Measurements from ENCODE around the gene IL21R. TPM values are rescaled to one million over a fixed set of nuclear protein-coding genes. Genes with fewer than 3 reads are reported as not detected.

The IL21R gene
- total and polyA plus RNA-seq, 2 donors (not counting 1 experiment from before 2014, with no cell fraction given): 28.5 to 32.1 TPM

DNA sequence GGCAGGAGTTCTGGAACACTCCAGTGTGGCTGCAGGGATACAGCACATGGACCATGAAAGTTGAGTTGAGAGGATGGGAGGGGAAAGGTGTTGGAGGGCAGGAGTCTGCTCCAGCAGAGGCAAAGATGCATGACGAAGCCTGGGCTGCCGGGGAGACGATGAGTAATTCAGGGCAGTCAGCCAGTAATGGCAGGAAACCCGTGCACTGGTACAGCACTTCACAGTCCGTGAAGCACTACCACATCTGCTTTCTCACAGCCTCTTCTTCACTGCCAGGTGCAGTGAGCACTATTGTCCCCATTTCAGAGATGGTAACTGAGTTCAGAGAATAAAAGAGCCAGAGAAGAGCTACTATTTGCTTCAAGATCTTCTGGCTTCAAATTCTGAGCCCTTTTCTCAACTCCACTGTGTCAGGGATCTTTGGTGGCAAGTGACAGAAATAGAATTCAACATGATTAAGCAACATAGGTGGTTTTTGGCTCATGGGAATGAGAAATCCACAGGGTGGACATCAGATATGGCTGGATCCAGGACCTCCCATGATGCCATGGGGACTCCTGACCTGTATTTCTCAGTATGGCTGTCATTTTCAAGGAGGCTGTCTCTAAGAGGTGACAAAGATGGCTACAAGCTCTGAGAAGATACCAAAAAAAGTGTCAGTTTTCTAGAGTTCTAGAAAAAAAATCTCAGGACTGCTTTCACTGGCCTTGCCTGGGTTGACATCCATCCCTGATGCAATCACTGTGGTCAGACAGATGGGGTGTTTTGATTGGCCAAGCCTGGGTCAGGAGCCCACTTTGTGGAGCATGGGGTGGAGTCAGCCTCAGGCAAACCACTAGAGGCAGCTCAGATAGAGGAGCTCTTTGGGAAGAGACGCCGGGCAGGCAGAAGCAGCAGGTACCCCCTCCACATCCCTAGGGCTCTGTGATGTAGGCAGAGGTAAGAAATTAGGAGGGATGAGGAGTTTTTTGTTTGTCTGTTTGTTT is 24.7 kb downstream of the IL21R start:
- Mint-ChIP-seq H3K9me3 (ENCODE audit: insufficient read depth) (peaks cover 10% of the 10 kb centered on the region), H3K4me1 (peaks cover 68% of the 10 kb centered on the region), H3K27me3 (peaks cover 4% of the 10 kb centered on the region), H3K27ac (peak overlapping the region; percentile 91), H3K4me3 (peak overlapping the region; percentile 68)
- TF ChIP-seq, protein P1, sequence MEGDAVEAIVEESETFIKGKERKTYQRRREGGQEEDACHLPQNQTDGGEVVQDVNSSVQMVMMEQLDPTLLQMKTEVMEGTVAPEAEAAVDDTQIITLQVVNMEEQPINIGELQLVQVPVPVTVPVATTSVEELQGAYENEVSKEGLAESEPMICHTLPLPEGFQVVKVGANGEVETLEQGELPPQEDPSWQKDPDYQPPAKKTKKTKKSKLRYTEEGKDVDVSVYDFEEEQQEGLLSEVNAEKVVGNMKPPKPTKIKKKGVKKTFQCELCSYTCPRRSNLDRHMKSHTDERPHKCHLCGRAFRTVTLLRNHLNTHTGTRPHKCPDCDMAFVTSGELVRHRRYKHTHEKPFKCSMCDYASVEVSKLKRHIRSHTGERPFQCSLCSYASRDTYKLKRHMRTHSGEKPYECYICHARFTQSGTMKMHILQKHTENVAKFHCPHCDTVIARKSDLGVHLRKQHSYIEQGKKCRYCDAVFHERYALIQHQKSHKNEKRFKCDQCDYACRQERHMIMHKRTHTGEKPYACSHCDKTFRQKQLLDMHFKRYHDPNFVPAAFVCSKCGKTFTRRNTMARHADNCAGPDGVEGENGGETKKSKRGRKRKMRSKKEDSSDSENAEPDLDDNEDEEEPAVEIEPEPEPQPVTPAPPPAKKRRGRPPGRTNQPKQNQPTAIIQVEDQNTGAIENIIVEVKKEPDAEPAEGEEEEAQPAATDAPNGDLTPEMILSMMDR (IDR thresholded peaks at IDR 0.05): no peak
- TF ChIP-seq EZH2 (IDR thresholded peaks at IDR 0.05; ENCODE audit: borderline replicate concordance, insufficient read depth, low read depth, low read length, poor library complexity, severe bottlenecking): no peak
- Histone ChIP-seq H2AFZ (ENCODE audit: insufficient read depth, low read depth, low read length, poor library complexity, severe bottlenecking) (no peak overlapping the region), H3K4me3 (ENCODE audit: control extremely low read depth in 1 of 5, extremely low read depth in 1 of 5, insufficient read depth in 1 of 5, low read depth in 2 of 5, low read length in 4 of 5) (no peak overlapping the region), H3K4me2 (replicated peaks; ENCODE audit: low read depth, low read length, poor library complexity, severe bottlenecking) (peak overlapping the region; percentile 56), H3K4me1 (ENCODE audit: control insufficient read depth in 2 of 2, insufficient read depth in 2 of 2, low read length in 2 of 2) (peaks cover 62 to 76% of the 10 kb centered on the region in 2 donors), H4K20me1 (ENCODE audit: control insufficient read depth, insufficient read depth, low read length, poor library complexity, severe bottlenecking) (peaks cover 56% of the 10 kb centered on the region), H3K9me3 (ENCODE audit: control extremely low read depth in 1 of 3, control insufficient read depth in 2 of 3, insufficient read depth in 1 of 3, low read length in 2 of 3) (peaks cover 0 to 16% (median 6%) of the 10 kb centered on the region in 3 donors), H3K79me2 (ENCODE audit: control insufficient read depth, insufficient read depth, low read length) (peaks cover 98% of the 10 kb centered on the region), H3K27me3 (replicated peaks in 1 of 4; ENCODE audit: control extremely low read depth in 1 of 4, control insufficient read depth in 3 of 4, insufficient read depth in 4 of 4, low read length in 3 of 4) (no peaks in the 10 kb centered on the region), H3K9ac (ENCODE audit: low read length) (peak overlapping the region; percentile 9), H3K27ac (ENCODE audit: low read length in 2 of 2) (peak overlapping the region; percentile 74 to 83), H3K36me3 (replicated peaks in 1 of 2; ENCODE audit: control extremely low read depth in 1 of 2, control insufficient read depth in 1 of 2, extremely low read depth in 1 of 2, insufficient read depth in 2 of 2, low read length in 1 of 2) (peaks cover 0 to 40% of the 10 kb centered on the region in 2 experiments)
- intact Hi-C loops (cut with micrococcal nuclease): loop anchor here (1.0 kb wide), 3 partner anchors 23 to 59 kb away; no protein-coding TSS in a partner anchor
- peak; percentile 89 for DNase-seq
- ATAC-seq (ENCODE audit: low read depth): peak; percentile 94
- ChIA-PET CTCF (interaction anchor here (0.7 to 2.7 kb wide), 12 partner anchors 19 to 754 kb away, joined by 3 to 17 read pairs (median 4); no protein-coding TSS in a partner anchor), POLR2A (interaction anchor here (1.0 to 2.7 kb wide), 3 partner anchors 23 to 28 kb away, joined by 3 to 12 read pairs (median 3); partner anchors contain the start of gene IL21R)
- 0% methylated on average over 4 of the region's 7 CpGs for WGBS (ENCODE audit: insufficient coverage)
